DND-41 (cell line): ENCODE results near the gene CLDN24.

Experiments
- ATAC-seq: fragments of 200-7000 bp; cut with Tn5 transposase; 3 replicates; pipeline ENCODE4 v1.9.1; 2021; ENCODE audit warnings: low read depth; ENCODE audit not compliant: insufficient read depth
- DNase-seq: peaks from one replicate; pipeline ENCODE4 v3.0.0-alpha.2; 2020
- H2AFZ ChIP-seq: 2 replicates; pipeline ENCODE4 v1.6.0; 2012; ENCODE audit warnings: low read depth, low read length
- H3K27ac ChIP-seq: 2 replicates; pipeline ENCODE4 v1.5.1; 2012; ENCODE audit warnings: low read length, inconsistent platforms
- H3K27me3 ChIP-seq: fragments of 200-600 bp; sonication (generic); 2 replicates; pipeline ENCODE4 v1.6.0; 2012; ENCODE audit warnings: low read length, mild to moderate bottlenecking, inconsistent platforms; ENCODE audit not compliant: insufficient read depth, poor library complexity
- H3K36me3 ChIP-seq: 2 replicates; pipeline ENCODE4 v1.5.1; 2012; ENCODE audit warnings: low read length, inconsistent platforms; ENCODE audit not compliant: insufficient read depth
- H3K4me1 ChIP-seq: 2 replicates; pipeline ENCODE4 v1.5.1; 2012; ENCODE audit warnings: mild to moderate bottlenecking, low read length; ENCODE audit not compliant: insufficient read depth
- H3K4me2 ChIP-seq: 2 replicates; pipeline ENCODE4 v1.6.0; 2012; ENCODE audit warnings: mild to moderate bottlenecking, moderate library complexity, low read length, inconsistent platforms; ENCODE audit not compliant: insufficient read depth
- H3K4me3 ChIP-seq, 2 experiments: fragments of 200-600 bp in 1 of 2; shearing (Covaris generic) in 1 of 2; 2 replicates each; pipeline ENCODE4 v1.5.1; 2012 to 2016; ENCODE audit warnings: inconsistent platforms in 2 of 2, low read length in 2 of 2, mild to moderate bottlenecking in 2 of 2, low read depth in 1 of 2, moderate library complexity in 1 of 2
- H3K79me2 ChIP-seq: 2 replicates; pipeline ENCODE4 v1.6.0; 2012; ENCODE audit warnings: low read length, inconsistent platforms; ENCODE audit not compliant: insufficient read depth
- H3K9ac ChIP-seq: 2 replicates; pipeline ENCODE4 v1.6.0; 2012; ENCODE audit warnings: low read depth, mild to moderate bottlenecking, inconsistent platforms, low read length, moderate library complexity
- H3K9me3 ChIP-seq: 2 replicates; pipeline ENCODE4 v1.5.1; 2012; ENCODE audit warnings: low read length, moderate library complexity, mild to moderate bottlenecking, inconsistent platforms; ENCODE audit not compliant: insufficient read depth, severe bottlenecking
- H4K20me1 ChIP-seq: 2 replicates; pipeline ENCODE4 v1.6.0; 2012; ENCODE audit warnings: low read length; ENCODE audit not compliant: insufficient read depth
- CTCF ChIP-seq: IDR thresholded peaks from 2 replicates; pipeline ENCODE4 v1.5.1; 2012; ENCODE audit warnings: borderline replicate concordance, low read length, moderate library complexity, mild to moderate bottlenecking; ENCODE audit not compliant: poor library complexity, severe bottlenecking; ENCODE audit errors: extremely low read depth
- EZH2 ChIP-seq: IDR thresholded peaks from 3 replicates; pipeline ENCODE4 v1.6.1; 2012; ENCODE audit warnings: borderline replicate concordance, low read depth, mild to moderate bottlenecking, moderate library complexity, low read length, inconsistent platforms; ENCODE audit not compliant: severe bottlenecking

The CLDN24 gene

GRCh38 chr4:183348706-183349659, 26.8 kb upstream of the CLDN24 start:
- no peak overlapping the region for H2AFZ ChIP-seq

GRCh38 chr4:183348136-183348535, 25.9 kb upstream of the CLDN24 start:
- Histone ChIP-seq H3K27ac (no peak overlapping the region), H3K79me2 (no peaks in the 10 kb centered on the region), H3K4me2 (no peak overlapping the region), H4K20me1 (no peaks in the 10 kb centered on the region), H3K9me3 (no peaks in the 10 kb centered on the region), H3K27me3 (no peaks in the 10 kb centered on the region), H3K4me1 (no peaks in the 10 kb centered on the region), H2AFZ (no peak overlapping the region), H3K9ac (no peak overlapping the region), H3K36me3 (no peaks in the 10 kb centered on the region), H3K4me3 (no peak overlapping the region)
- ATAC-seq (no peak), DNase-seq (no peak)
- TF ChIP-seq CTCF: no peak
- no peak for TF ChIP-seq EZH2

More at GRCh38 chr4:183348706-183349659, 26.8 kb upstream of the CLDN24 start:
- H3K79me2 ChIP-seq: no peaks in the 10 kb centered on the region
- no peaks in the 10 kb centered on the region for H3K27me3 ChIP-seq
- H4K20me1 ChIP-seq: no peaks in the 10 kb centered on the region
- H3K4me2 ChIP-seq: no peak overlapping the region
- TF ChIP-seq CTCF (no peak), EZH2 (no peak)
- H3K9me3 ChIP-seq: no peaks in the 10 kb centered on the region
- no peaks in the 10 kb centered on the region for H3K4me1 ChIP-seq
- H3K4me3 ChIP-seq: no peak overlapping the region
- DNase-seq (no peak), ATAC-seq (no peak)
- H3K36me3 ChIP-seq: no peaks in the 10 kb centered on the region
- no peak overlapping the region for H3K9ac ChIP-seq
- no peak overlapping the region for H3K27ac ChIP-seq

- Histone ChIP-seq H3K9ac (no peak overlapping the region), H3K4me3 (no peak overlapping the region), H3K27me3 (no peaks in the 10 kb centered on the region), H3K9me3 (no peaks in the 10 kb centered on the region), H3K27ac (no peak overlapping the region), H3K4me2 (no peak overlapping the region), H3K4me1 (no peaks in the 10 kb centered on the region), H4K20me1 (no peaks in the 10 kb centered on the region), H3K79me2 (no peaks in the 10 kb centered on the region), H2AFZ (no peak overlapping the region), H3K36me3 (no peaks in the 10 kb centered on the region)
- no peak for ATAC-seq
- TF ChIP-seq EZH2 (no peak), CTCF (no peak)
- DNase-seq: no peak
Observed at GRCh38 chr4:183347566-183347965, 25.3 kb upstream of the CLDN24 start.
